Dermis microvascular lymphatic vessel endothelial cell (primary cell): Measurements from ENCODE around the gene MT1F. TPM values are rescaled to one million over a fixed set of nuclear protein-coding genes. Genes with fewer than 3 reads are reported as not detected.
"Not testable (repeated sequence)": the region's sequence is repeated elsewhere in the genome, so short reads cannot be mapped to it uniquely, and the experiment has no call there.

Source experiments
- DNase-seq, 2 donors: peaks; one replicate each; pipeline versions ENCODE4 v3.0.0 to v3.0.0-alpha.2; 2010; ENCODE audit warnings: low read depth in 2 of 2
- total RNA-seq: library from RNA; depleted of rRNA; stranded (reverse); fragments of >200 nt; gene quantifications from 2 replicates; pipeline ENCODE4 v1.2.1, GENCODE V29; 2014

Gene MT1F
- total RNA-seq, 1 donor from 2014 or later: 0.64 TPM

GRCh38 chr16:56643080-56643778, 14.5 kb upstream of the MT1F start:
- peak in 1 of 2 donors; percentile 34 for DNase-seq

GRCh38 chr16:56643833-56644232, 13.9 kb upstream of the MT1F start:
- no peak for DNase-seq

- DNase-seq: no peak
Measured at GRCh38 chr16:56645311-56645710, 12.4 kb upstream of the MT1F start.

- no peak for DNase-seq
Measured at GRCh38 chr16:56645838-56646237, 11.9 kb upstream of the MT1F start.

GRCh38 chr16:56647641-56648431, 9.9 kb upstream of the MT1F start:
- no peak for DNase-seq

GRCh38 chr16:56649271-56649670, 8.5 kb upstream of the MT1F start:
- no peak for DNase-seq

- no peak for DNase-seq
Measured at GRCh38 chr16:56649820-56650219, 7.9 kb upstream of the MT1F start.

- DNase-seq: no peak
Measured at GRCh38 chr16:56651586-56651985, 6.2 kb upstream of the MT1F start, which contains the start of gene MT1B. MT1B (plus strand) TSS chr16:56651886; CDS start chr16:56651954, 68 bp downstream.

GRCh38 chr16:56652600-56652999, 5.2 kb upstream of the MT1F start:
- DNase-seq: no peak

- DNase-seq: no peak
Measured at GRCh38 chr16:56653218-56653617, 4.5 kb upstream of the MT1F start.

GRCh38 chr16:56658327-56658875, 642 bp downstream of the MT1F start:
- DNase-seq: no peak

- no peak for DNase-seq
Measured at GRCh38 chr16:56662357-56663354, 4.9 kb downstream of the MT1F start.

GRCh38 chr16:56664506-56664905, 6.7 kb downstream of the MT1F start:
- DNase-seq: no peak

GRCh38 chr16:56665286-56666261, 7.8 kb downstream of the MT1F start:
- not testable (repeated sequence) for DNase-seq

GRCh38 chr16:56667581-56668571, 10.1 kb downstream of the MT1F start, which contains the start of gene MT1G:
MT1G (minus strand) TSS chr16:56668065; CDS start chr16:56667993, 72 bp downstream.
- DNase-seq: no peak

GRCh38 chr16:56669005-56669839, 11.5 kb downstream of the MT1F start, which contains the start of gene MT1H:
MT1H (plus strand) TSS chr16:56669814; CDS start chr16:56669885, 71 bp downstream.
- DNase-seq: no peak

- DNase-seq: no peak
Measured at GRCh38 chr16:56669840-56670619, 12.3 kb downstream of the MT1F start.
